Prostate gland (tissue), 2 donors: ENCODE data around the gene BCL3.

ENCODE experiments used
- POLR2AphosphoS5 ChIP-seq: sonication (generic); formaldehyde crosslinking; IDR thresholded peaks from one replicate; pipeline ENCODE4 v1.6.1; 2017; ENCODE audit warnings: antibody characterized with exemption
- TF ChIP-seq, protein P1 (sequence below), 4 experiments: fragments of 200-600 bp in 2 of 4; fragments of 450-650 bp in 2 of 4; sonication (generic) in 2 of 4; IDR thresholded peaks; 1 replicate in 3 of 4; 2 replicates in 1 of 4; pipeline ENCODE4 v1.5.1; 2016 to 2019; ENCODE audit warnings: antibody characterized with exemption in 4 of 4, mild to moderate bottlenecking in 2 of 4, moderate library complexity in 2 of 4

DNA sequence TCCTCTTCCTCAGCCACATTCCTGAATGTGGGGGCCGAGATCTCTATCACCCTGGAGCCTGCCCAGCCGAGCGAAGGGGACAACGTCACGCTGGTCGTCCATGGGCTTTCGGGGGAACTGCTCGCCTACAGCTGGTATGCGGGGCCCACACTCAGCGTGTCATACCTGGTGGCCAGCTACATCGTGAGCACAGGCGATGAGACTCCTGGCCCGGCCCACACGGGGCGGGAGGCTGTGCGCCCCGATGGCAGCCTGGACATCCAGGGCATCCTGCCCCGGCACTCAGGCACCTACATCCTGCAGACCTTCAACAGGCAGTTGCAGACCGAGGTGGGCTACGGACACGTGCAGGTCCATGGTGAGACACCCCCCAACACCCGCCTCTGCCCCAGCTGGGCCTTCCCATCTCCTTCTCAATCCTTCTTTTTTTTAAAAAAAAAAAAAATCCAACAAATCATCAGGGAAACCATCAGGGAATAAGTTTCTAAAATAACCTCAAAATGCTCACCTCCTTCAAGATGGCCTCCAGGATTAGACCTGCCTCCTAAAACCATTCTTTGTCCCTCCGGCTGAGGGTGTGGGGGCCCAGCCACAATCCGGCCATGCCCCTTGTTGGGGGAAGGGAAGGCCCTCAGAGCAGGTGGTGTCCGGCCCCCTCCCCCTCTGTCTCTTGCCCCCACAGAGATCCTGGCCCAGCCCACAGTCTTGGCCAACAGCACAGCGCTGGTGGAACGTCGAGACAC is 45.0 kb upstream of the BCL3 start:
- TF ChIP-seq POLR2AphosphoS5: no peak
- TF ChIP-seq, protein P1, sequence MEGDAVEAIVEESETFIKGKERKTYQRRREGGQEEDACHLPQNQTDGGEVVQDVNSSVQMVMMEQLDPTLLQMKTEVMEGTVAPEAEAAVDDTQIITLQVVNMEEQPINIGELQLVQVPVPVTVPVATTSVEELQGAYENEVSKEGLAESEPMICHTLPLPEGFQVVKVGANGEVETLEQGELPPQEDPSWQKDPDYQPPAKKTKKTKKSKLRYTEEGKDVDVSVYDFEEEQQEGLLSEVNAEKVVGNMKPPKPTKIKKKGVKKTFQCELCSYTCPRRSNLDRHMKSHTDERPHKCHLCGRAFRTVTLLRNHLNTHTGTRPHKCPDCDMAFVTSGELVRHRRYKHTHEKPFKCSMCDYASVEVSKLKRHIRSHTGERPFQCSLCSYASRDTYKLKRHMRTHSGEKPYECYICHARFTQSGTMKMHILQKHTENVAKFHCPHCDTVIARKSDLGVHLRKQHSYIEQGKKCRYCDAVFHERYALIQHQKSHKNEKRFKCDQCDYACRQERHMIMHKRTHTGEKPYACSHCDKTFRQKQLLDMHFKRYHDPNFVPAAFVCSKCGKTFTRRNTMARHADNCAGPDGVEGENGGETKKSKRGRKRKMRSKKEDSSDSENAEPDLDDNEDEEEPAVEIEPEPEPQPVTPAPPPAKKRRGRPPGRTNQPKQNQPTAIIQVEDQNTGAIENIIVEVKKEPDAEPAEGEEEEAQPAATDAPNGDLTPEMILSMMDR (IDR thresholded peaks at IDR 0.05): no peak
